GM12878 (cell line): ENCODE measurements around the gene SRRM5.

Source experiments
- BACH1 ChIP-seq: fragments of 450-650 bp; IDR thresholded peaks from 2 replicates; pipeline ENCODE4 v1.6.1; 2017; ENCODE audit warnings: mild to moderate bottlenecking, borderline replicate concordance
- BRCA1 ChIP-seq: IDR thresholded peaks from 2 replicates; pipeline ENCODE4 v1.6.1; 2011; ENCODE audit warnings: low read depth, low read length, improper control_type of control experiment
- CEBPB ChIP-seq, 2 experiments: fragments of 150-350 bp in 1 of 2; IDR thresholded peaks; 2 replicates each; pipeline ENCODE4 v1.6.1; 2012 to 2014; ENCODE audit warnings: low read depth in 2 of 2, low read length in 2 of 2, borderline replicate concordance in 1 of 2, inconsistent platforms in 1 of 2
- CTCF ChIP-seq, 3 experiments: IDR thresholded peaks in 2 of 3; conservative IDR thresholded peaks in 1 of 3; 2 replicates each; pipeline ENCODE4 v1.5.1; 2011; ENCODE audit warnings: low read depth in 3 of 3, low read length in 3 of 3, mild to moderate bottlenecking in 3 of 3, control low read depth in 2 of 3, moderate library complexity in 2 of 3, inconsistent platforms in 1 of 3, mixed read lengths in 1 of 3; ENCODE audit not compliant: control insufficient read depth in 2 of 3, insufficient read depth in 1 of 3; ENCODE audit errors: extremely low read depth in 1 of 3
- ESRRA ChIP-seq: IDR thresholded peaks from 2 replicates; pipeline ENCODE4 v1.6.1; 2012; ENCODE audit warnings: mild to moderate bottlenecking, low read length, improper control_type of control experiment
- EZH2 ChIP-seq: IDR thresholded peaks from 2 replicates; pipeline ENCODE4 v1.6.1; 2012; ENCODE audit warnings: low read depth, mild to moderate bottlenecking, control low read depth, inconsistent platforms, low read length, borderline replicate concordance; ENCODE audit not compliant: control insufficient read depth
- MEF2A ChIP-seq: IDR thresholded peaks from 2 replicates; pipeline ENCODE4 v1.6.1; 2011; ENCODE audit warnings: low read depth, mild to moderate bottlenecking, low read length, moderate library complexity; ENCODE audit not compliant: insufficient read depth
- MYC ChIP-seq: IDR thresholded peaks from 2 replicates; pipeline ENCODE4 v1.6.1; 2011; ENCODE audit warnings: mild to moderate bottlenecking, low read length, moderate library complexity, inconsistent platforms; ENCODE audit not compliant: insufficient read depth, insufficient replicate concordance, insufficient read length, severe bottlenecking
- POLR2A ChIP-seq: IDR thresholded peaks from 2 replicates; pipeline ENCODE4 v1.6.1; 2011; ENCODE audit warnings: low read depth, mild to moderate bottlenecking, low read length
- POLR2AphosphoS5 ChIP-seq: IDR thresholded peaks from 2 replicates; pipeline ENCODE4 v1.6.1; 2011; ENCODE audit warnings: mild to moderate bottlenecking, low read length, inconsistent platforms
- SKIL ChIP-seq: fragments of 450-650 bp; IDR thresholded peaks from 2 replicates; pipeline ENCODE4 v1.6.1; 2017; ENCODE audit warnings: mild to moderate bottlenecking, low read depth, inconsistent platforms; ENCODE audit not compliant: poor library complexity, severe bottlenecking
- TAF1 ChIP-seq: IDR thresholded peaks from 2 replicates; pipeline ENCODE4 v1.6.1; 2011; ENCODE audit warnings: mild to moderate bottlenecking, low read depth, low read length, borderline replicate concordance
- YY1 ChIP-seq: IDR thresholded peaks from 2 replicates; pipeline ENCODE4 v1.6.1; 2011; ENCODE audit warnings: low read depth, mild to moderate bottlenecking, low read length
- ZNF592 ChIP-seq: fragments of 450-650 bp; IDR thresholded peaks from 2 replicates; pipeline ENCODE4 v1.6.1; 2017; ENCODE audit warnings: mild to moderate bottlenecking, moderate library complexity

GRCh38 chr19:43578787-43579186 is 33.1 kb upstream of the SRRM5 start:
- TF ChIP-seq EZH2, result no peak
- no peak for TF ChIP-seq YY1
- TF ChIP-seq SKIL, result no peak
- TF ChIP-seq POLR2AphosphoS5, result no peak
- TF ChIP-seq CTCF (IDR thresholded peaks at IDR 0.05 in 2 of 3, conservative IDR thresholded peaks at IDR 0.05 in 1 of 3; ENCODE audit: control insufficient read depth in 2 of 3, extremely low read depth in 1 of 3, insufficient read depth in 1 of 3, low read depth in 3 of 3, low read length in 3 of 3), result no peak
- no peak for TF ChIP-seq POLR2A
- TF ChIP-seq TAF1, result no peak
- no peak for TF ChIP-seq ESRRA
- TF ChIP-seq CEBPB (IDR thresholded peaks at IDR 0.05; ENCODE audit: borderline replicate concordance in 1 of 2, low read depth in 2 of 2, low read length in 2 of 2), result no peak
- no peak for TF ChIP-seq ZNF592
- no peak for TF ChIP-seq BACH1
- no peak for TF ChIP-seq BRCA1
- TF ChIP-seq MYC, result no peak
- TF ChIP-seq MEF2A, result no peak
